Activated CD8-positive, alpha-beta memory T cell treated with anti-CD3 and anti-CD28 coated beads for 48 hours (primary cell): ENCODE results near the gene KLHL5.

Experiments
- DNase-seq, 3 experiments: peaks; one replicate each; pipeline ENCODE4 v3.0.0-alpha.2; 2020; ENCODE audit warnings: low read depth in 2 of 3, low spot score in 2 of 3

KLHL5 gene

GRCh38 chr4:39043861-39044363 is 18.1 kb upstream of the KLHL5 start:
- DNase-seq = no peak

- DNase-seq = peak; percentile 84 to 92 (median 88)
Measured at GRCh38 chr4:39044364-39044955, 17.6 kb upstream of the KLHL5 start.

GRCh38 chr4:39044956-39045826 is 16.8 kb upstream of the KLHL5 start:
- DNase-seq = peak in 1 of 3 experiments; percentile 31

GRCh38 chr4:39045827-39046221 is 16.2 kb upstream of the KLHL5 start:
- DNase-seq = no peak

GRCh38 chr4:39046249-39046648 is 15.8 kb upstream of the KLHL5 start:
- no peak for DNase-seq

GRCh38 chr4:39047681-39048080 is 14.4 kb upstream of the KLHL5 start:
- no peak for DNase-seq

- no peak for DNase-seq
Measured at GRCh38 chr4:39048311-39048710, 13.7 kb upstream of the KLHL5 start.

- no peak for DNase-seq
Measured at GRCh38 chr4:39050590-39050989, 11.4 kb upstream of the KLHL5 start.

GRCh38 chr4:39051492-39051891 is 10.5 kb upstream of the KLHL5 start:
- DNase-seq = no peak

- no peak for DNase-seq
Measured at GRCh38 chr4:39053983-39054382, 8.0 kb upstream of the KLHL5 start.

GRCh38 chr4:39054497-39054896 is 7.5 kb upstream of the KLHL5 start:
- DNase-seq = no peak

- no peak for DNase-seq
Measured at GRCh38 chr4:39056023-39056422, 6.0 kb upstream of the KLHL5 start.

GRCh38 chr4:39061457-39061856 is 575 bp upstream of the KLHL5 start:
- no peak for DNase-seq

- DNase-seq = no peak
Measured at GRCh38 chr4:39062770-39063097, 702 bp downstream of the KLHL5 start.

- no peak for DNase-seq
Measured at GRCh38 chr4:39063430-39063829, 1.4 kb downstream of the KLHL5 start.

GRCh38 chr4:39066371-39066770 is 4.3 kb downstream of the KLHL5 start:
- no peak for DNase-seq

GRCh38 chr4:39067031-39067430 is 5.0 kb downstream of the KLHL5 start:
- no peak for DNase-seq

- DNase-seq = no peak
Measured at GRCh38 chr4:39067451-39067850, 5.4 kb downstream of the KLHL5 start.

GRCh38 chr4:39068907-39069306 is 6.9 kb downstream of the KLHL5 start:
- no peak for DNase-seq

GRCh38 chr4:39078829-39079228 is 16.8 kb downstream of the KLHL5 start:
- no peak for DNase-seq

- no peak for DNase-seq
Measured at GRCh38 chr4:39083164-39083563, 21.1 kb downstream of the KLHL5 start.

GRCh38 chr4:39085891-39086290 is 23.9 kb downstream of the KLHL5 start:
- DNase-seq = no peak

- DNase-seq = no peak
Measured at GRCh38 chr4:39096847-39097246, 34.8 kb downstream of the KLHL5 start.
